Suprapubic skin (tissue), 3 donors: Measurements from ENCODE around the gene BLVRB.
"Not testable (repeated sequence)": the region's sequence is repeated elsewhere in the genome, so short reads cannot be mapped to it uniquely, and the experiment has no call there.

ENCODE experiments used
- CTCF ChIP-seq, 2 donors: fragments of 200-600 bp in 1 of 2; fragments of 450-650 bp in 1 of 2; sonication (generic) in 1 of 2; IDR thresholded peaks; one replicate each; pipeline ENCODE4 v1.5.1; 2016 to 2019; ENCODE audit warnings: antibody characterized with exemption in 2 of 2, mild to moderate bottlenecking in 1 of 2, moderate library complexity in 1 of 2
- POLR2A ChIP-seq, 2 donors: fragments of 450-650 bp; IDR thresholded peaks; one replicate each; pipeline ENCODE4 v1.6.1; 2017; ENCODE audit warnings: antibody characterized with exemption in 2 of 2, mild to moderate bottlenecking in 2 of 2, moderate library complexity in 2 of 2

- not testable (repeated sequence) for TF ChIP-seq POLR2A, CTCF (IDR thresholded peaks at IDR 0.05)
Measured at GRCh38 chr19:40463587-40464037, 1.9 kb downstream of the BLVRB start.
